ENCODE measurements around the gene RNF126.

DNA sequence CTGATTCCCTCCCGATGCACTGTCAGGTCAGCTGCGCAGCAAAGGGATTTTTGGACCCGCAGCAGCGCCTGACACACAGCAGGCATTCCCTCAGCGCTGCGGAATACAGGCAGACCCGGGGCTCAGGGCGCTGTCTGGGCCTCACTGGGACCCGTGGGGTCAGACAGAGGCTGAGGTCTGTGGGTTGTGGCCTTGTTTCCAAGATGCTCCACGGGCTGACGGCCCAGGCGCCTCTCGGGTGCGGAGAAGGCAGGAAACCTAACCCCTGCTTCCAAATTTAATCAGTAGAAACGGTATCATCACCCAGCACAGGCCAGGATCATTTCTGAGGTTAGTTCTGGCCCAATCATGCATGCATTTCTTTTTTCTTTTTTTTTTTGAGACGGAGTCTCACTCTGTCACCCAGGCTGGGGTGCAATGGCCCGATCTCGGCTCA lies 686 bp upstream of the RNF126 start:
- TF ChIP-seq, protein P1, sequence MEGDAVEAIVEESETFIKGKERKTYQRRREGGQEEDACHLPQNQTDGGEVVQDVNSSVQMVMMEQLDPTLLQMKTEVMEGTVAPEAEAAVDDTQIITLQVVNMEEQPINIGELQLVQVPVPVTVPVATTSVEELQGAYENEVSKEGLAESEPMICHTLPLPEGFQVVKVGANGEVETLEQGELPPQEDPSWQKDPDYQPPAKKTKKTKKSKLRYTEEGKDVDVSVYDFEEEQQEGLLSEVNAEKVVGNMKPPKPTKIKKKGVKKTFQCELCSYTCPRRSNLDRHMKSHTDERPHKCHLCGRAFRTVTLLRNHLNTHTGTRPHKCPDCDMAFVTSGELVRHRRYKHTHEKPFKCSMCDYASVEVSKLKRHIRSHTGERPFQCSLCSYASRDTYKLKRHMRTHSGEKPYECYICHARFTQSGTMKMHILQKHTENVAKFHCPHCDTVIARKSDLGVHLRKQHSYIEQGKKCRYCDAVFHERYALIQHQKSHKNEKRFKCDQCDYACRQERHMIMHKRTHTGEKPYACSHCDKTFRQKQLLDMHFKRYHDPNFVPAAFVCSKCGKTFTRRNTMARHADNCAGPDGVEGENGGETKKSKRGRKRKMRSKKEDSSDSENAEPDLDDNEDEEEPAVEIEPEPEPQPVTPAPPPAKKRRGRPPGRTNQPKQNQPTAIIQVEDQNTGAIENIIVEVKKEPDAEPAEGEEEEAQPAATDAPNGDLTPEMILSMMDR (IDR thresholded peaks at IDR 0.05; ENCODE audit: insufficient read depth, low read depth, low read length) = no peak
- TF ChIP-seq EZH2 (IDR thresholded peaks at IDR 0.05; ENCODE audit: insufficient read depth, low read length) = no peak

Measured in astrocyte (in vitro differentiated cells and primary cell).